Activated CD4-positive, alpha-beta T cell treated with anti-CD3 and anti-CD28 coated beads, Interleukin-2, Interleukin-4, amounts not matched to agents 100 ng/mL and 50 ng/mL, durations not matched to agents 16 hours and 8 hours (primary cell): ENCODE data around the gene CR1L.
"Not testable (repeated sequence)": the region's sequence is repeated elsewhere in the genome, so short reads cannot be mapped to it uniquely, and the experiment has no call there.

Experiments
- DNase-seq: peaks from one replicate; pipeline ENCODE4 v3.0.0-alpha.2; 2020; ENCODE audit warnings: low spot score

CR1L gene

DNA sequence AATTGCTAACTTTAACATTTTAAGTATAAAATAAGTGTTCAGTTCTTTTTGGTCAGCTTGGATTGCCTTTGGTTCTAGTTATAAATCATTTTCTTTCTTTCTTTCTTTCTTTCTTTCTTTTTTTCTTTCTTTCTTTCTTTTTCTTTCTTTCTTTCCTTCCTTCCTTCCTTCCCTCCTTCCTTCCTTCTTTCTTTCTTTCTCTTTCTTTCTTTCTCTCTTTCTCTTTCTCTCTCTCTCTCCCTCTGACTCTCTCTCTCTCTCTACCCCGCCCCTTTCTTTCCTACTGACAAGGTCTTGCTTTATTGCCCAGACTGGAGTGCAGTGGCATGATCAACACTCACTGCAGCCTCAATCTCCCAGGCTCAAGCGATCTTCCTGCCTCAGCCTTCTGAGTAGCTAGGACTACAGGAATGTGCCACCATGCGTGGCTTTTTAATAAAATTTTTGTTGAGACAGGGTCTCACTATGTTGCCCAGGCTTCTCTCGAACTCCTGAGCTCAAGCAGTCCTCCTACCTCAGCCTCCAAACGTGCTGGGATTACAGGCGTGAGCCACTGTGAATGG is 38.0 kb downstream of the CR1L start:
- DNase-seq: not testable (repeated sequence)

DNA sequence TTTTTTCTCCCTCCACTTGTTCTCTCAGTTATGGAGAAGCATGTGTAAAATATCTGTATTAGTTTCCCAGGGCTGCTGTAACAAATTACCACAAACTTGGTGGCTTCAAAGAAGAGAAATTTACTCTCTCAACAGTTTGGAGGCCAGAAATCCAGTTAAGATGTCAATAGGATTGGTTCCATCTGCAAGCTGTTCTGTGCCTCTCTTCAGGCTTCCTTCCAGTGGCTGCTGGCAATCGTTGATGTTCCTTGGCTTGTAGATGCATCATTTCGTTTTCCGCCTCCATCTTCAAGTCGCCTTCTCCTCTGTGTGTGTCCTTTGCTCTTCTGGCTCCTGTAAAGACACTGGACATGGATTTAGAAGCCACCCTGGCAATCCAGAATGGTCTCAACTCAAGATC is 45.6 kb downstream of the CR1L start:
- not testable (repeated sequence) for DNase-seq

DNA sequence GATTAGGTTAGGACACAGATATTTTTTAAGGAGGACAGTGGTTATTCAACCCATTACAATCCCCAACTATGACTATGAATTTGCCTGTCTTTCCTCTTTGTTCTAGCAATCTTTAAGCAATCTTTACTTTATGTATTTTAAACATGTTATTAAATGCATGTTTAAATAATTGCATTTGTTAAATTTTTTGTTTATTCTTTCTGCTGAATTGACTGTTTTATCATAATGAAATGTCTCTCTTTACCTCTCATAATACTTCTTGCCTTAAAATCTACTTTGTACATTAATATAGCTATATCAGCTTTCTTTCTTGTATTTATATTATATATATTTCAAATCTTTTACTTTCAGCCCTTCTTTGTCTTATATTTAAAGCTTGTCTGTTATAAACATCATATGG is 46.1 kb downstream of the CR1L start:
- DNase-seq: no peak

DNA sequence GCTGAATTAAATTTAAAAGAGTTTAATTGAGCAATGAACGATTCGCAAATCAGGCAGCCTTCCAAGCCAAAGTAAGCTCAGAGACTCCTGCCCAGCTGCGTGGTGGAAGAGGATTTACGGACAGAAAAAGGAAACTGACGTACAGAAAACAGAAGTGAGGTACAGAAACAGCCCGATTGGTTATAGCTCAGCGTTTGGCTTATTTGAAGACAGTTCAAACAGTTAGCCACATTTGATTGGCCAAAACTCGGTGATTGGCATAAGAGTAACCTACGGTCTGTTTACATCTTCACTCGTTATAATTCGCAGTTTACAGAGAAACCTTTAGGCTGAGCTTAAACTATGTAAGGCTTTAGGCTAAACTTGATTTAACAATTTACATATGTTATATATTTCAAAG is 46.9 kb downstream of the CR1L start:
- DNase-seq: no peak

DNA sequence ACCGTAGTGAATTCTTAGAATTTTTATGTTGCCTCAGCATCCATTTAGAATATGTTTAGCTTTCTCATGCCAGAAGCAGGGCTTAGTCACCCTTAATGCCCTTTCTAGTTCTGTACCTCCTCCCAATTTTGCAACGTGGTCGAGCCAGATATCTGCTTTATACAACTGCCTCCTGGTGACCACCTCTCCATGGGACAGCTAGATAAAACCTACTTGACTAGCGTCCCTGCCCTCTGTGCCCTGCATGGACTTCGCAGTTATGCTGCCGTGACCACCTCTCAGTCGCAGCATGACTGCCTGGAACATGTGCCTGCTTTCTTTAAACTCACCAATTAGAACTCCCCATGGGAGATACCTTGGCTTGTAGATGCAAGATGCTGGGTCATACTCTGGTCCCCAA is 47.4 kb downstream of the CR1L start:
- not testable (repeated sequence) for DNase-seq

DNA sequence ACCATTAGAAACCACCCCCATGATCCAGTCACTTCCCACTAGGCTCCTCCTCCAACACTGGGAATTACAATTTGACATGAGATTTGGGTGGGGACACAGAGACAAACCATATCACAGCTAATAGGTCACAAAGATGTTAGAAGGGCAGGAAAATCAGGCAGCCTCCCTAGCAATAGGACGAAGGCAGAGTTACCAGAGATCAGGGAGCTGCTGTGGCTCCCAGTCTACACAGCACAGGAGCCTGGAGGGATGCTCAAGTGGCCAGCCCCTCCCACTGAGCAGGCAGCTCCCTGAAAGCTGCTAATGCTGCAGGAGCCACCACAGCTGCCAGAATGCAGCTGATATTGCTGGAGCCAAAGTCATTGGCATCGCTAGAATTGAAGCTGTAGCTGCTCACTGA is 51.0 kb downstream of the CR1L start:
- DNase-seq: no peak

DNA sequence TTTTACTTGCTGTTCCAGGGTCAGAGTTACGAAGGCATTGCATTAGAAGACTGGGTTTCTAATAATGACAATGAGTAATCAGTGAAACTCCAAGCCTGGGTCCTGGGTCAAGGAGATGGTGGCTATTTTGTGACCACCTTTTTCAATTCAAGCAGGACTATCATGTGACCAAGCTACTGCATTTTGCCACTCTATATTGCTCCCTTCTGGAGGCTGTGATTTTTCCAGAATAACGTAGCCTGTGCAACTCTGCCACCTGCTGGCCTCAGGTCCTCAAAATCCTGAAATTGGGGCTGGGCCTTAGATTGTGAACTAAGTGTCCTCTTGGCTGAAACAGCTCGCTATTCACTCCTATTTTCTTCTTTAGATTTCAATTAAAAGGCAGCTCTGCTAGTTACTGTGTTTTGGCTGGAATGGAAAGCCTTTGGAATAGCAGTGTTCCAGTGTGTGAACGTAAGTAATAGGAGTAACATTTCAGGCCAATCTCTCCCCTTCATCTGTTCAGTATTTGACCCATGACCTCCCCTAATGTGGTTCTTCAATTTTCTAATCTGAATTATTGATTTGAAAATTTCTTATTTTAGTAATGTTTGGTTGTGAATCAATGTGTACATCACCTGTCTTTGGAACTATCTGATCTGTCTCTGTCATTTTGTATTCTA is 54.0 kb downstream of the CR1L start:
- peak; percentile 38 for DNase-seq

DNA sequence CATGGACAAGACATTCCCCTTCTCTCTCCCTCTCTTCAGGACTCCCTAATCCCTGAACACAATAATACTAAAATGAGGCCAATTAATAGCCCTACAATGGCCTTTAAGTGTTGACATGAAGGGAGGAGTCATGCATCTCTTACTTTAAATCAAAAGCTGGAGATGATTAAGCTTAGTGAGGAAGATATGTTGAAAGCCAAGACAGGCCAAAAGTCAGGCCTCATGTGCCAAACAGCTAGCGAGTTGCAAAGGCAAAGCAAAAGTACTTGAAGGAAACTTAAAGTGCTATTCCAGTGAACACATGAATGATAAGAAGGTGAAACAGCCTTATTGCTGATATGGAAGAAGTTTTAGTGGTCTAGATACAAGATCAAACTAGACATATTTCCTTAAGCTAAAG is 57.4 kb downstream of the CR1L start:
- no peak for DNase-seq

DNA sequence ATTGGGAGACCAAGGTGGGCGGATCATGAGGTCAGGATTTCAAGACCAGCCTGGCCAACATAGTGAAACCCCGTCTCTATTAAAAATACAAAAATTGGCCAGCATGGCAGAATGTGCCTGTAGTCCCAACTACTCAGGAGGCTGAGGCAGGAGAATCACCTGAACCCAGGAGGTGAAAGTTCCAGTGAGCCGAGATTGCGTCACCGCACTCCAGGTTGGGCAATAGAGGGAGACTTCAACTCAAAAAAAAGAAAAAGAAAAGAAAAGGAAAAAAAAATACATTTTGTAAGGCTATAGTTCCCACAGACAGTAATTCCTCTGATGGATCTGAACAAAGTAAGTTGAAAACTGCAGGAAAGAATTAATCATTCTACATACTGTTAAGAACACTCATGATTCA is 58.8 kb downstream of the CR1L start:
- DNase-seq: no peak

DNA sequence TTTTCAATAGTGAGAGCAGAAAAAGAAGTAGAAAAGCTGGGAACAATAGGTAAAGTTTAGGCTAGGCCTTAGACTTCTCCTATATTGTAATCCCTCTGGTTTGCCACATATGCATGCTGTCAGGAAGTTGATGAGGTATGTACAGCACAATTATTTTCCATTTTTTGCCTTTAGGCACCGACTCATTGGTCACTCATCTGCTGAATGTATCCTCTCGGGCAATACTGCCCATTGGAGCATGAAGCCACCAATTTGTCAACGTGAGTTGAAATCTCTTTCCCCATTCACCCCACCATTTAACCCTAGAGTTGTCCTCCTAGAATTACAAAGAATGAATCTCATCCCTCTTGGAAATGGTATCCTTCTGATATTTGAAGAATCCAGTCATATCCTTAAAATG is 63.1 kb downstream of the CR1L start:
- DNase-seq: not testable (repeated sequence)

DNA sequence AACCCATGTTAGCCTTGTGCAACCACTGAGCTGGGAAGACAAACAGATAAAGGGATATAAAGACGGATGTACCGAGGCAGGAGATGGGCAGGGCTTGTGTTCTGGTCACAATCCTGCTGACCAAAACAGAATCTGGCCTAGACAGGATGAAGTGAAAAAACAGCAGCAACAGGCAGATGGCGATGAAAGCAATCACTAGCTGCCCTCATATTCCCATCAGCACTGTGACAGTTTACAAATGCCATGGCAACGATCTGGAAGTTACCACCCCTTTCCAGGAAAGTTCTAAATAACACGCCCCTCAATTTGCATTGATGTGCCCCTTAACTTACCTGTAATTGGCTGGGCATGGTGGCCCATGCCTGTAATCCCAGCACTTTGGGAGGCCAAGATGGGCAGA is 66.4 kb downstream of the CR1L start:
- no peak for DNase-seq

DNA sequence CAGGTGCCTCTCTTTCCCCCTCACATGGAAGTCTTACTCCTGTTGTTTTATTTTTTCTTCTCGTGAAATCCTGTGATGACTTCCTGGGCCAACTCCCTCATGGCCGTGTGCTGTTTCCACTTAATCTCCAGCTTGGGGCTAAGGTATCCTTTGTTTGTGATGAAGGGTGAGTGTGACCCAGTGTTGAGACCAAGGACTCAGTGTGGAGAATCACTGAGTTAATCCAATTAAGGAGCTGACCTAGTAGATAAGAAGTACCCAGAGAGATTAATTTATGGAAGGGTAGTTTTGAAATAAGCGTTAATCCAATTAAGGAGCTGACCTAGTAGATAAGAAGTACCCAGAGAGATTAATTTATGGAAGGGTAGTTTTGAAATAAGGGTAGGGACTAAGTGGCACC is 67.8 kb downstream of the CR1L start:
- not testable (repeated sequence) for DNase-seq

DNA sequence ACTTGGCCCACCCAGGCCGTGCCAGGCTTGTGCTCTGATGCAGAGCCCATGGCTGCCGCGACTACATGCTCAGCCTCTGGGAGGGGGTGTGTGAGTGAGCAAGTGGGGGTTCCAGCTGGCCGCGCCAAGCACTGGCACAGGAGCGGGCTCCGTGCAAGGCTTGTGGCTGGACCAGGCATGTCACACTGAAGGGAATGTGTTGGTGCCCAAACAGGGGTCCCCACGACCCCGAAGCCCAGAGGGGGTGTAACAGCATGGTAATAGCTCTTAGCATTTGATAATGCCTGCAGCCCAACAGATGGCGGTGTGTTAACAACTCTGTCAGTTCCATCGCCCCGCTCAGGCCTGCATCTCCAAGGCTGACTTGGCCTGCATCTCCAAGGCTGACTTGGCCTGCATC is 68.6 kb downstream of the CR1L start:
- no peak for DNase-seq

DNA sequence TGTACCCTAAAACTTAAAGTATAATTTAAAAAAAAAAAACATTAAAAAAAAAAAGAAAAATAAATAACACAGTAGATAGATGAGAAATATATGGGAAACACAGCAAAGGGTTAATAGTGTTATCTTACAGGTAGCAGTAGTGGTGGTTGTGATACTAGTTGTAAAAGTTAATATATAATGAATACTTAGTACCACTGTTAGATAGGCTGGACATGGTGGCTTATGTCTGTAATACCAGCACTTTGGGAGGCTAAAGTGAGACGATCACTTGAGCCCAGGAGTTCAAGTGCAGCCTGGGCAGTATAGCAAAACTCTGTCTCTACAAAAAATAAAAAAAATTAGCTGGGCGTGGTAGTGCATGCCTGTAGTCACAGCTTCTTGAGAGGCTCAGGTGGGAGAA is 74.3 kb downstream of the CR1L start:
- no peak for DNase-seq

DNA sequence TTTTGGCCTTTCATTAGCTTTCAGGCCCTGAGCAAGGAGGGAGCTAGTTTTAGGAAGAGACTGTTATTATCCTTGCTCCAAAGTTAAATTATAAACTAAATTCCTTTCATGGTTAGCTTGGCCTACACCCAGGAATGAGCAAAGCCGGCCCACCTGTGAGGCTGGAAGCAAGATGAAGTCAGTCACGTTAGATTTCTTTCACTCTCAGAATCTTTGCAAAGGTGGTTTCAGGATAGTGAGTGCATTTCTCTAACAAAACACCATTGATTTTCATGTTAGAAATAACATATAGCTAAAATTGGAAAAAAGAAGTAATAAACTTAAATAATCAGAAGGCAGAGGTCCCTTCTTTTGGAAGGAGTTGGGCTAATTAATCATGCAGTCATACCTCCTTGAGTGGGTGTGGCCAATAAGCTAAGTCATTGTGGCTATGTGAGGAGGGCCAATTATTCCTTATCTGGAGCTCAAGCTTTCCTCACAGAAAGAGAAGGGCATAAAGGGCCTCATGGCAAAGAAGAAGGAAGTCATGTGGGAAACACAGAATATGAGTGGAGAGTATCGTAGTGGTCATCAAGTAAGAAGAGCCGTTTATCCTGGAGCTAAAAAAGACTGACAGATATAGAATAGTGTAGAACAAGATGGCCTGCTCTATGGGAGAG is 83.4 kb downstream of the CR1L start:
- not testable (repeated sequence) for DNase-seq

DNA sequence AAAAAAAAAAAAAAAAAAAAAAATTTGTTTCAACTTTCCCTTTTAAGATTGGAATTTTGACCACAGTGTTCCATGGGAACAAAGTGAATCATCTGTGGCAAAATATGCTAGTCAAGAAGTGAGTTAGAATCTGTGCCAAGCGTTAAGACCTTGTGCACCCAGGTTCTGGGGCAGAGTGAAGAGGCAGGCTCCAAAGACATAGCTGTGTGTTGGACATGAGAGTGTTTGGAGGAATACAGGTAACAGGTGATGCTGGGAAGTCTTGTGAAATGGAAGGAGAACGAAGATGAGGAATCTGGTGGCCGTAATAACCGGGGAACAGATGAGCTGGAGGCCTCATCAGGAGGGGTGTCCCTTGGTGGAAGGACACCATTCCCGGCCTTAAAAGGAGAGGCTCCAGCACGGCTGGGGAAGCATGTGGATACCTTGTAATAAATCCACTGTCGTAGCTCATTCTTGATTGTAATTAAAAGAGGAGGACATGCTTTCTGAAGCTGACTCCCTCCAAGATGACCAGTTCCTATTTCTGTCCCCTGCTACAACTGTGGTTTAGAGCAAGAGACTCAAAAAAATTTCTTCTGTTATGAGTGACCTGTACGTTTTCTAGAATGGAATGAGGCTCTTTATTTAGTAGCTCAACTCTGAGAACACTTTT is 92.7 kb downstream of the CR1L start:
- DNase-seq: not testable (repeated sequence)

DNA sequence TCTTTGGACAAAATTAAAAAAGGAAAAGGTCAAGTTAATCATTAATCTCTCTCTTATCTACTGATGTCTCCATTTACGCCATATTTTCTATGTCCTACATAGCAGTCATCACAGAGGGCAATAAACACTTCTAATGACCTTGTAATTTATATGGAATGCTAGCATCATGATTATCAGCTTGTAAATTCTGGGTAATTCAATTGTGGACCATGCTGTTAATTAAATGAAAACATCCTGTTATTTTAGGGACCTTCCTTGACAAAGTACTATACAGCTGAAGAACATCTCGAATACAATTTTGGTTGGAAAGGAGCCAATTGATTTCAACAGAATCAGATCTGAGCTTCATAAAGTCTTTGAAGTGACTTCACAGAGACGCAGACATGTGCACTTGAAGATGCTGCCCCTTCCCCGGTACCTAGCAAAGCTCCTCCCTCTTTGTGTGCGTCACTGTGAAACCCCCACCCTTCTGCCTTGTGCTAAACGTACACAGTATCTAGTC is 93.3 kb downstream of the CR1L start:
- DNase-seq: not testable (repeated sequence)

DNA sequence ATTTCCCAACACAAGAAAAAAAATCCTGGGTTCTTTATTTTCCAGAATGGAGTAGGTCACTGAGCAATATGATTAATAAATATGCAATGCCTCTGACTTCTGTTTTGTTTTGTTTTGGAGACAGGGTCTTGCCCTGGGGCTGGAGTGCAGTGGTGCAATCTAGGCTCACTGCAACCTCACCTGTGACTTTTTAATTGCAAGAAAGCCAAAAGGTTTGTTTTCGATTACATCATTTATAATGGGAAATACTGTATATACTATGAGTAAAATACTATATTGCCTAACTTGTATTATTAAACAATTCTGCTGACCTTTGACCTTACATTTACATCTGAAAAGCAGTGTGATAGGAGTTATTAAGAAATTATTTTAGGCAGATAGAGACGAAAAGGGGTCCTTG is 95.3 kb downstream of the CR1L start:
- DNase-seq: no peak

DNA sequence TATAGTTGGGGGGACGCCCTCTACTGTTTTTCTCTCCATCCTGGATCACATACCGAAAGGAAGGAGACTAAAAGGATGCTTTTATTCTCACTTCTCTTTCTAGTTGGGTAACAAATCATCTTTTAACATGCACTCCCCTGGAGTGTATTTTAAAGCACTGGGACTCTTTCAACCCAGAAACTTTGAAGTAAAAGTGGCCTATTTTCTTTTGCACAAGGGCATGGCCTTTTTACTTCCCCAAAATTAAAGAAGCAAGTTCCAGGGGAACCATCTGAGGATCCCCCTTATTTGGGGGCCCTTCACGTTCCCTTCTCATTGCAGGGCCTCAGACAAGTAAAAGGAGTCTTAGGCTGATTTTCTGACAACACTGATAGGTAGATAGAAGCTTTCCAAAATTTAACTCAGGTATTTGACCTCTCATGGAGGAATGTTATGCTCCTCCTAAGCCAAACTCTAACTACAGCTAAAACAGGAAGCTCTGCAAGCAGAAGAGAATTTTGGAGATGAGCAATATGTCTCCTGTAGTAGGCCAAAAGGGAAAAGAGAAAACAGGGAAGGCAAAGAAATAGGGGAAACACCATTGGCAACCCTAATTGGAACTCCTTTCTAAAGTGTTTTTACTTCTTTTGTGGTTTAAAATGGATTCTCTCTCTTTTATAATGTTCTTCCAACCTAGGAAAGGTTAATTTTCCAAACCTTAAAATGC is 98.1 kb downstream of the CR1L start:
- DNase-seq: no peak

DNA sequence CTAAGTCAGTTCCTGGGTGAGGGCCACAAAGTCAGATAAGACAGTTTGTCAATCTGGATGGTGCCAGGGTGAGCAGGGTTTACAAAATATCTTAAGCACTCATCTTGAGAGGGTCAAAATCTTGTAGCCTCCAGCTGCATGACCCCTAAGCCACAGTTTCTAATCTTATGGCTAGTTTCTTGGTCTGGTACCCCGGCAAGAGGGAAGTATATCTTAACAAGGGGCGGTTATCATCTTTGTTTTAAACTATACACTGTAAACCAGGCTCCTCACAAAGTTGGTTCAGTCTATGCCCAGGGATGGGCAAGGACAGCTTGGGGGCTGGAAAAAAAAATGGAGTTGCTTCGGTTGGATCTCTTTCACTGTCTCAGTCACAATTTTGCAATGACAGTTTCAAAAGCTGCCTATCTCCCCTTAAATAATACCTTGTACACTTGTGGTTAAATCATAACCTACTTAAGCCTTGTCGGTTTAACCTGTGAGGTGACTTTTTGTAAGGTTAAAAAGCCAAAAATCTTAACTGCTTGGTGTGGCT is 99.1 kb downstream of the CR1L start:
- DNase-seq: no peak

DNA sequence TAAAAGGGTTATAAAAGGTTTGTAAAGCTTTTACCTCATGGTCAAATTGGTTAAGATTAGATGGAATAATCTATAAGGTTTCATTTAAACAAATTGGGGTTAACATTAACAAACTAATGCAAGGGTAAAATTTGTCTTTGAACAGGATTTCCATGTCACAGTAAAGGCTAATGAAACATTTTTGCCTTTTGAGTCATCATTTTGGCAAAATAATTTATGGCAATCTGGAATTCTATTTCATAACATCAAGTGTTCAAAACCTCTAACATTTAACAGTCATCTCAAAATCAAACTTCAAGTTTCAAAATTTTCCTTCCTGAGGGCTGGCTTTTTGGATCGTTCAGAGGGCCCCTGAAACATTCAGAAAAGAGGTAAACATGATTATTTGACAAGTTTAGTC is 100.4 kb downstream of the CR1L start:
- DNase-seq: no peak
